ENCODE data around the gene ITGA8.

DNA sequence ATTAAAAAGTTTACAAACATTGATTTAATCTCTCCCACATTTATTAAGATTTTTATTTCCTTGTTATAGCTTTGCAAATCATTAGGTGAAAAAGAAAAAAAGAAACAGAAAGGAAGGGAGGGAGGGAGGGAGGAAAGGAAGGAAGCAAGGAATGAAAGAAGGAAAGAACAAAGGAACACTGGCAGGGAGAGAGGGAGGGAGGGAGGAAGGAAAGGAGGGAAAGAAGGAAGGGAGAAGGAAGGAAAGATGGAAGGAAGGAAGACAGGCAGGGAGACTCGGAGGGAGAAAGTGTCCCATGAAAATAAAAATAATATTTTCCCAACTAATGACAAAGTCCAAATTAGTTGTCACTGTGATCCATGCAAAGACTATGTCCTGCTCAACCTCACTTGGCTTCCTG is 6.3 kb upstream of the ITGA8 start:
- no peak for TF ChIP-seq POLR2AphosphoS5 (IDR thresholded peaks at IDR 0.05)
- TF ChIP-seq, protein P1, sequence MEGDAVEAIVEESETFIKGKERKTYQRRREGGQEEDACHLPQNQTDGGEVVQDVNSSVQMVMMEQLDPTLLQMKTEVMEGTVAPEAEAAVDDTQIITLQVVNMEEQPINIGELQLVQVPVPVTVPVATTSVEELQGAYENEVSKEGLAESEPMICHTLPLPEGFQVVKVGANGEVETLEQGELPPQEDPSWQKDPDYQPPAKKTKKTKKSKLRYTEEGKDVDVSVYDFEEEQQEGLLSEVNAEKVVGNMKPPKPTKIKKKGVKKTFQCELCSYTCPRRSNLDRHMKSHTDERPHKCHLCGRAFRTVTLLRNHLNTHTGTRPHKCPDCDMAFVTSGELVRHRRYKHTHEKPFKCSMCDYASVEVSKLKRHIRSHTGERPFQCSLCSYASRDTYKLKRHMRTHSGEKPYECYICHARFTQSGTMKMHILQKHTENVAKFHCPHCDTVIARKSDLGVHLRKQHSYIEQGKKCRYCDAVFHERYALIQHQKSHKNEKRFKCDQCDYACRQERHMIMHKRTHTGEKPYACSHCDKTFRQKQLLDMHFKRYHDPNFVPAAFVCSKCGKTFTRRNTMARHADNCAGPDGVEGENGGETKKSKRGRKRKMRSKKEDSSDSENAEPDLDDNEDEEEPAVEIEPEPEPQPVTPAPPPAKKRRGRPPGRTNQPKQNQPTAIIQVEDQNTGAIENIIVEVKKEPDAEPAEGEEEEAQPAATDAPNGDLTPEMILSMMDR (IDR thresholded peaks at IDR 0.05), result no peak
- TF ChIP-seq POLR2A (IDR thresholded peaks at IDR 0.05), result no peak
- TF ChIP-seq EP300 (IDR thresholded peaks at IDR 0.05), result no peak
